Left renal cortex interstitium (tissue), 4 donors: Measurements from ENCODE around the gene ARHGDIA. TPM values are rescaled to one million over a fixed set of nuclear protein-coding genes. Genes with fewer than 3 reads are reported as not detected.

Source experiments
- DNase-seq, 4 donors: peaks; one replicate each; pipeline ENCODE4 v3.0.0-alpha.2; 2013; ENCODE audit warnings: low read depth in 4 of 4, low spot score in 2 of 4, missing footprints in 1 of 4
- polyA plus RNA-seq, 4 donors: library from polyadenylated mRNA; unstranded; fragments of 120-200 nt; gene quantifications; one replicate each; pipeline ENCODE4 v1.2.1, GENCODE V29; 2013; ENCODE audit not compliant: insufficient read length in 4 of 4

ARHGDIA gene
- polyA plus RNA-seq, 4 donors: 156 to 249 (median 195) TPM

DNA sequence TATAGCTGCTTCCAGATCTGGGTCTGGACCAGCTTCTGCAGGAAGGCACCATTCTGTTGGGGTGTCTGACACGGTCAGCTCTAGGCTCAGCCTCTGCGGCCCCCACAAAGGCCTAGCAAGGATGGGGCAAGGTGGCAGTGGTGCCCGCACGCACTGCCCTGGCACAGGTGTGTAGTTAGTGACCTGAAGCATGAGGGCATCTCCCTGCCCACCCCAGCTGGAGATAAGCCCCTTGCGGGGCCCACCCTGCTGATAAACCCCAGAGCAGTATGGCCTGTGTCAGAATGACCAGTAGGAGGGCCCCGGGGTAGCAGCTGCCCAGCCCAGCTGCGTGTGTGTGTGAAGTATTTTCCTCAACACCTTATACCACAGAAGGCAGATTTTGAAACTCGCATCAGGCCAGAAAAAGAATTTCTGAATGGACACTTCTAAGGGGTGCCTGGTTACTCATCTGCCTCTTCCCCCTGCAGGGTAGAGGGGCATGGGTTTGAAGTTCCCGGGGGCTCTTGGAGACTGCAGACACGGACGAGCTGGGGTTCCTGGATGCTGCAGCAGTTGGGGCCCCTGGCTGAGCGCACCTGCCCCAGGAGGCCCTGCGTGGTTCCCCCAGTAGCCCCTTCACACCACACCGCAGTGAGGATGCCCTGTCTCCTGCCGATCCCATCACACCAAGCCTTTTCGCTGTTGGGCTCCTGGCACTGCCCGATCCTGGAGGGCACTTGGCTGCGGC is 4.5 kb downstream of the ARHGDIA start:
- DNase-seq: no peak

DNA sequence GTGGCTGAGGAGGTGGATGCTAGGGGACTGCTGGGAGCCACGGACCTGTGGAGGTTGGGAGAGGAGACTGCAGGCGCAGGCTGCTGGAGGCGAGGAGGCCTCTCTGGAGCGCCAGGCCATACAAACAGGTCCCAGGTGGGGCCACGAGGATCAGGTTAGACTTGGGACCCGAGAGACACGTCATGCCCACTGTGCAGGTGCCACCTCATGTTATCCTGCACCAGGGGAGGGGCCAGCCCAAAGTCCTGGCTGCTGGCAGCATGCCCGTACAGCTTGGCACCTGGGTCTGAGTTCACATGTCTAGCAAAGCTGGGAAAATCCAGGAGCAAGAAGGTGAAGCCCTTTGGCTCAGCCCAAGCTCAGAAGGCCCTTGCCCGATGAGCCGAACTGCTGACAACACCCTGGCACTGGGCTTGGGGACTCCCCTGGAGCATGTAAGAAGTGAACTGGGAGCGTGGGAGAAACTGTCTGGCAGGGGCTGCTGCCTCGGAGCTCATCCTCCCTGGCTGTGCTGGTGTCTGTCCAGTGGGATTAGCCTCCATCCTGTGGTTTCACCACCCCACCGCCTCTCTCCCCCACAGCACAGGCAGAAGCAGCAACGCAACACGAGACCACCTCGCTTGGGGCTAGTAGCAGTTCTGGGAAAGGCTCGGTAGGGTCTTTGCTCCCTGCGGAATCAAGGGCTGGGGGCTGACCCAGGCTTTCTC is 5.3 kb downstream of the ARHGDIA start:
- DNase-seq: no peak

DNA sequence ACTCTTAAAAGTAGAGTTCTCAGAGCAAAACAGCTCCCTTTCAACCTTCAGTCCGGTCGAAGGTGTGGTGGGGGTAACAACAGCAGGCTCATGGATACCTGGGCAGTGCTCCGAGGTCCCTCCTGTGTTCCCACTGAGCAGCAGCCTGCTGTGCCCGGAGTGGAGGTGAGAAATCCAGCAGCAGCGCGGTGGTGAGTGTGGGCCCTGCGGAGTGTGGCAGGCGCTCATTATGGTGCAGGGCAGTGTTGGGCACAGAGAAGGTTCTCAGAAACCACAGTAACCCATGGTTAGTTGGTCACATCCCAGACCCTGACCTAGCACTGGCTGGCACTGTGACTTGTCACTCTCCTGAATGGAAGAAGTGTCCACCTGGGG is 5.8 kb downstream of the ARHGDIA start:
- DNase-seq: no peak

- DNase-seq: no peak
Observed at GRCh38 chr17:81863833-81864768, 7.0 kb downstream of the ARHGDIA start.

DNA sequence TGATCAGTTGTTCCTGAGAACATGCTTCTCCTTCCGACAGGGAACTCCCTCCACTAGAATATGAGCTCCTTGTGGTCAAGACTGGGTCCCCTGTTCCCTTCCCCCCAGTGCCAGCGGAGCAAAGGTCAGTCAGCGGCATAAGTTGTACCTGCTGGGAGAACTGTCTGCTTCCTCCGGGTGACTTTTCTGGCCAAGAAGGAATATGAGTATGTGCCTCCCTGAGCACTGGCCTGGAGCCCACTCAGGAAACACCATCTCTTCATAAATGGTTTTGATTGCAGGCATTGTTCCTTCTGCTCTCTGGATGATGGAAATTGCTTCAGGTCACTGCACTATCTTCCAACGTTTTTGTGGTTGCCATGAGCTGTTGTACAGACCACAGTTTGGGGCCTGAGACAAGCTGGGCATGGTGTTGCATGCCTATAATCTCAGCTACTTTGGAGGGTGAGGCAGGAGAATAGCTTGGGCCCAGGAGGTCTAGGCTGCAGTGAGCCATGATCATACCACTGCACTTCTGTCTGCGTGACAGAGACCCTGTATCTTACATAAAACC is 7.9 kb downstream of the ARHGDIA start:
- no peak for DNase-seq

- DNase-seq: peak; percentile 99 to 100 (median 100)
Observed at GRCh38 chr17:81860756-81861568, 10.2 kb downstream of the ARHGDIA start.

DNA sequence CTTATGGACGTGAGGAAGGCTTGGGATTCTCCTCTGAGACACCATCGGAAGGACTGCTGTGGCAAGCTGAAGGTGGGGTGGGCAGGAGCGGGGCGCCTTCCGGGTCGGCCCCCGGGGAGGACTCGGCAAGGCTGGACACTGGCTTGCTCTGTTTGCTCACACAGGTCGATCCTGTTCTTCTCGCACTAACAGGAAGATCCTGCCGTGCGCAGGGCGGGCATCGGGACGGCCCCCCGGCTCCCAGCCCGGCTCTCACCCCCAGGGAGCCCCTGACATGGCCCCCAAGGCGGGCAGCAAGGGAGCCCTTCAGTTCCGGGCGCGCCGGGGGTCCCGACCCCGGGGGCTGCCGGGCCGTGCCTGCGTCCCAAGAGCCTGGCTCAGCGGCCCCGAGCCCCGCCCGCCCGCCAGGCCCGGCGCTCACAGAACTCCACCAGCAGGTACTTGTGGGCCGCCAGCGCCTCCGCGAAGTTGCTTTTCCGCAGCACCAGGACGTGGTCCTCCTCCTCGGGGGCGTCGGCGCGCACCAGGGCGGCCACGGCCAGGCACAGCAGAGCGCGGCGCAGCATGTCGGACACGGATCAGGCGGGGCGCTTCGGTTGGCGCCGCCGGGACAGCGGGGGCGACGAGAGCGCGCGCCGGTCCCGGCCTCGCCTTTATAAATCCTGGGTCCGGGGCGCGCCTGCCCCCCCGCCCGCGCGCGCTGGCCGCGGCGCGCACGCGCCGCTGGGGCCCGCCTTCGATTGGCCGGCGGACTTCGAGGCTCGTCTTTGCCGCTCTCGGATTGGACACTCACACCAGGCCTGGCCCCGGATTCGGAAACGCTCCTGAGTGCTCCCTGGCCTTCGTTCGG is 11.0 kb downstream of the ARHGDIA start, which contains the start of gene P4HB:
Gene P4HB, minus strand, starts transcription at position 630 of the 850 bp plus-strand sequence. Its CDS starts 64 bp downstream, at position 566.
- DNase-seq: no peak

- no peak for DNase-seq
Observed at GRCh38 chr17:81858967-81859905, 11.9 kb downstream of the ARHGDIA start.

DNA sequence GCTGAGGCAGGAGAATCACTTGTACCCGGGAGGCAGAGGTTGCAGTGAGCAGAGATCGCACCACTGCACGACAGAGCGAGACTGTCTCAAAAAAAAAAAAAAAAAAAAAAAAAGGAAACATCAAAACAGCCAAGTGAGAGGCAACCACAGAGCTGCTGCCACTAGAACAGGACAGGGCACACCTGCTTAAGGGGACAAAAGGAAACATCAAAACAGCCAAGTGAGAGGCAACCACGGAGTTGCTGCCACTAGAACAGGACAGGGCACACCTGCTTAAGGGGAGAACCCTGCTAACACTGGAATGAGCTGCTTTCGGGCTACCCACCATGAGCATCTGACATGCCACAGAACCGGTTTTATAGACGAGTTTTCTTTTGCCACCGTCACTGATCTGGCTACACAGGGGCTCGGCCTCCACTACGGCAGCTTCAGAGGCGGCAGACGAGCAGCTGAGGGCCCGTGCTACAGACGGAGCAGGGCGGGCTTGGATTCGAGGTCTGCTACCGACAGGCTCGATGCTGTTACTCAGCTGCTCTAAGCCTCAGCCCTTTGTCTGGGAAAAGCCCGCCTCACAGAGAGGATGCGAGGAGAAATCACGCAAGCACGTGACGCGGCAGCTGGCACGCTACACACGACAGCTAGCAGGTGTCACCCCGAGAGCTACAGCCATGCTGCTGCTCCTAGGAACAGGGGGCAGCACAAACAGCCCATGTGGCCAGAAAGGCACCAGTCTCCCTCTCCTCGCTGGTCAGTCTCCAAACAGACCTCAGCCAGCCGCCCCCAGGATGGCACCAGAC is 12.8 kb downstream of the ARHGDIA start:
- DNase-seq: no peak

- DNase-seq: no peak
Observed at GRCh38 chr17:81854974-81855774, 16.0 kb downstream of the ARHGDIA start.

DNA sequence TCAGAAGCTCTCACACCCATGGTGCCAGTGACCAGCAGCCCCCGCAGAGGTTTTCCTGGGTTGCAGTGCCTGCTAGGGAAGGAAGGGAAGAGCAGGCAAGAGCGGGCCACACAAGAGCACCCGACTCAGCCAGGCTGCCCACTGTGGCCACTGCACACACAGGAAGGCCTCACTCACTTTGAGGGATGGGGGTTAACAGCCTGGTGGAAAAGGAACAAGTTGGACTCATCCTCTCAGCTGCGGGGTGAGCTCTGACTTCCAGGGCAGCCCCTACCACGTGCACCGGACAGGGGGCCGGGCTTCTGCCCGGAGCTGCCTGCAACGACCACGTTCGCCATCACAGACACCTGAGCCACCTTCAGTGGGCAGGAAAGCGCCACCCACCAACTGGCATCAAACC is 18.9 kb downstream of the ARHGDIA start:
- DNase-seq: no peak

DNA sequence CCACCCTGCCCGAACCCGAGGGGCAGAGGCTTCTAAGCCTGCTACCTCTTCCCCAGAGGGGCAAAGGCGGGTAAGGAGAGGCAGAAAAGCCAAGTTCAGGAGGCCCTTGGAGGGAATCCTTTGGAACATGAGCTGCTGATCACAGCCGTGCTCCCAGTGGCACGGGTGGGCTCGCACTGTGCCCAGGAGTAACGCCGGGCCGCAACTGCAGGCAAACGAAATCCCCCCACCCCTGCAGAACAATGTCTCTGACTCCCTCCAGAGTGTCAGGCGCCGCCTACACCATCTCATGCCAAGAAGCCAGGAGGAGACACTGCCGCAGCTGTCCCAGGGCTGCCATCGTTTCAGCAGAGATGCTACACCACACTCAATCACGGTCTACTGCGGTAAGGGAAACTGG is 19.7 kb downstream of the ARHGDIA start:
- DNase-seq: no peak

DNA sequence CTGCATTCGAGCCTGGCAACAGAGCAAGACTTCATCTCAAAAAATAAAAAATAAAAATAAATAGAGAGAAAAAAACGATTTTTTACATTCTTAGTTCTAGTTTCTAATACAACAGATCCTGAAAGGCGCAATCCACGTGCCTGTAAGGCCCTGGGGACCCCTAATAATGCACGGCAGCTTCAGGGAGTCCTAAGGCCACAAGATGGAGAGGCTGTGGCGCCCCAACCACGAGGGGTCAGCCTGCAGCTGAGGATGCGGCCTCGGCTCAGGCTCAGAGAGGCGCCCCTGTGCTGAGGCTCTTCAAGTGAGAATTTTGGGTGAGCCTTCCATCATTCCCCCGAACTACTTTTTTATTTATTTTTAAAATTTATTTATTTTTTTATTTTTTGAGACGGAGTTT is 21.7 kb downstream of the ARHGDIA start:
- no peak for DNase-seq

DNA sequence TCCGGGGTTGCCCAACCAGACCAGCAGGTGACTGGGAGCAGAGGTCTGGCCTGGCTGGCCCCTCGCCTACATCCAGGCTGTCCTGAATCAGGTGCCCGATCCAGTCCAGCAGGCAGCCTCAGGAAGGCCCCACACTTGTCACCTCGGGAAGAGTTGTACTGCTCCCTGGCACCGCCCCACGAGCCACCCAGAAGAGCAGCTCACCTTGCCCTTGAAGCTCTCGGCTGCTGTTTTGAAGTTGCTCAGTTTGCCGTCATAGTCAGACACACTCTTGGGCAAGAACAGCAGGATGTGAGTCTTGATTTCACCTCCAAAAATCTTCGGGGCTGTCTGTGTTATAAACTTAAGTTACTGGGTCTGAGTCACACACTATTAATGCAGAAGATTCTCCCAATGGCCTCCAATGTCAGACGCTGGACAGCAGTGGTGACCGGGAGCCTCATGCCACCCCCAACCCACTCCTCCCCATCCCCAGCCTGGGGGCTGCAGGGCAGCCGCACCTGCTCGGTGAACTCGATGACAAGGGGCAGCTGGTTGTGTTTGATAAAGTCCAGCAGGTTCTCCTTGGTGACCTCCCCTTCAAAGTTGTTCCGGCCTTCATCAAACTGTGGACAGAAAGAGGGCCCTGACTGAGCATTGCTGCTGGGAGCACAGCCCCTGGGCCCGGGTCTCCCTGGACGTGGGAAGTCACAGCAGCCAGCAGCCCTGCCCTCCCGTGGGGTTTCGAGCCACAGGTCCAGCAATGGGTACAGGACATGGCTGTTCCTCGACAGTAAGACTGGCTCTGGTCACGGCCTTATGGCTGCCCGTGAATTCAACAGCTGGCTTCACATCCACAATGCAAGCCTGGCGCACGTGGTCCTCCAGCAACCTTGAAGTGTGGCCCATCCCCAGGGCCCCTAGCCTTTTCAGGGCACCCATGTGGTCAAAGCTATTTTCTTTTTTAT is 24.1 kb downstream of the ARHGDIA start:
- DNase-seq: no peak
